GM21825 (cell line): Measurements from ENCODE around the gene FAT4.

Experiments
- ATAC-seq: cut with Tn5 transposase; IDR thresholded peaks from one replicate; pipeline ENCODE4 v1.9.1; 2021; ENCODE audit warnings: mild to moderate bottlenecking, moderate library complexity; ENCODE audit not compliant: unreplicated experiment

FAT4 gene

GRCh38 chr4:125316401-125316790, 1.6 kb downstream of the FAT4 start:
- ATAC-seq = no peak

DNA sequence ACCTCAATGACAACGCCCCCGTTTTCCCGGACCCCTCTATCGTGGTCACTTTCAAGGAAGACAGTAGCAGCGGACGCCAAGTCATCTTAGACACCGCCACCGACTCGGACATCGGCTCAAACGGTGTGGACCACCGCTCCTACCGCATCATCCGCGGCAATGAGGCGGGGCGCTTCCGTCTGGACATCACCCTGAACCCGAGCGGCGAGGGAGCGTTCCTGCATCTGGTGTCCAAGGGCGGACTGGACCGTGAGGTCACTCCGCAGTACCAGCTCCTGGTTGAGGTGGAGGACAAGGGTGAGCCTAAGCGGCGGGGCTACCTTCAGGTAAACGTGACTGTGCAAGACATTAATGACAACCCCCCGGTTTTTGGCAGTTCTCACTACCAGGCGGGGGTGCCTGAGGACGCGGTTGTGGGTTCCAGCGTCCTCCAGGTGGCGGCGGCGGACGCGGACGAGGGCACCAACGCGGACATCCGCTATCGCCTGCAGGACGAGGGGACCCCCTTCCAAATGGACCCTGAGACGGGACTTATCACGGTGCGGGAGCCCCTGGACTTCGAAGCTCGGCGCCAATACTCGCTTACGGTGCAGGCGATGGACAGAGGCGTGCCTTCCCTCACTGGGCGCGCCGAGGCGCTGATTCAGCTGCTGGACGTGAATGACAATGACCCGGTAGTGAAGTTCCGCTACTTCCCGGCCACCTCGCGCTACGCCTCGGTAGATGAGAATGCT, 2.2 kb downstream of the FAT4 start:
- no peak for ATAC-seq

DNA sequence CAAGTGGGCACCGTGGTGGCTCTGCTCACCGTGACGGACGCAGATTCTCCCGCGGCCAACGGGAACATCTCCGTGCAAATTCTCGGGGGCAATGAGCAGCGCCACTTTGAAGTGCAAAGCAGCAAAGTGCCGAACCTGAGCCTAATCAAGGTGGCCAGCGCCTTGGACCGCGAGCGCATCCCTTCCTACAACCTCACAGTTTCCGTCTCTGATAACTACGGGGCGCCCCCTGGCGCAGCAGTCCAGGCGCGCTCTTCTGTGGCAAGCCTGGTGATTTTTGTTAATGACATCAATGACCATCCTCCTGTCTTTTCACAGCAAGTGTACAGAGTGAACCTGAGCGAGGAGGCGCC, 2.7 kb downstream of the FAT4 start:
- ATAC-seq = no peak

DNA sequence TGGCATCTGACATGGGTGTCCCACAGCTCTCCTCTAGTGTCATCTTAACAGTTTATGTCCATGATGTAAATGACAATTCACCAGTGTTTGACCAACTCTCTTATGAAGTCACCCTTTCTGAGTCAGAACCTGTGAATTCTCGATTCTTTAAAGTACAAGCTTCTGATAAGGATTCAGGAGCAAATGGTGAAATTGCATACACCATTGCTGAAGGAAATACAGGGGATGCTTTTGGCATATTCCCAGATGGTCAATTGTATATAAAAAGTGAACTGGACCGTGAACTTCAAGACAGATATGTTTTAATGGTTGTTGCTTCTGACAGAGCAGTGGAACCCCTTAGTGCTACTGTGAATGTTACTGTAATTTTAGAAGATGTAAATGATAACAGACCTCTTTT, 4.6 kb downstream of the FAT4 start:
- no peak for ATAC-seq

- no peak for ATAC-seq
Observed at GRCh38 chr4:125321709-125322365, 7.1 kb downstream of the FAT4 start.

DNA sequence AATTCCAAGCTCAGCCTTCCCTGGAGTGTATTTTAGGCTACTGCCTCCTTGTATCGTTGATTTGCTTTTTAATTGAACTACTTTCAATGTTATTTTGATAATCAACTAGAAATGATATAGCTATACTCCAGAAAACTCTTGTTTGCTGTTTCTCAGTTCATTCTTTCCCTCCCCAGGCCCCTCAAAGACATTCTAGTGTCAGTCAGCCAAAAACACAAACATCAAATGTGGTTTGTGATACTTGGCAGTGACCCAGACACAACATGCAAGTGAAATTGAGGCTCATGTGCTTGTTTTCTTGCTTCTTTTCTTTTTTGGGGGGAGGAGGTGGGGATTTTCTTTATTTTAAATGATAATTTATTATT, 7.6 kb downstream of the FAT4 start:
- no peak for ATAC-seq

- ATAC-seq = no peak
Observed at GRCh38 chr4:125323654-125324053, 8.9 kb downstream of the FAT4 start.

GRCh38 chr4:125325733-125326132, 11.0 kb downstream of the FAT4 start:
- no peak for ATAC-seq

DNA sequence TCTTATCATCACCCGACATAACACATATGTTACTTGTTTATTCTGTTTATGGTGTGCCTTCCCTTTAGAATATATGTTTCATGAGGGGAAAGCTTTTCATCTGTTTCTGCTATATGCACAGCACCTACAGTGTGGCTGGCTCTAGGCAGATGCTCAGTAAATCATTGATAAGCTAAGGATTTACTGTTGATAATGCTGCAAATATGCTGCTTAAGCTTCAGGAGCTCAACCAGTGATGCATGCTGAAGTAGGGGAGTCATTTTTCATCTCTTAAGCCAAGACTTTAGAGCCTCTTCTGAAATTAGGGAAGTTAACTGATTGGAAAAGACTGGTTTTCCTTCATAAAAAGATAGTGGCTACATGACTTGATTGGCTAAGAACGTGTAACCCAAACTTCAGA, 16.4 kb downstream of the FAT4 start:
- no peak for ATAC-seq

DNA sequence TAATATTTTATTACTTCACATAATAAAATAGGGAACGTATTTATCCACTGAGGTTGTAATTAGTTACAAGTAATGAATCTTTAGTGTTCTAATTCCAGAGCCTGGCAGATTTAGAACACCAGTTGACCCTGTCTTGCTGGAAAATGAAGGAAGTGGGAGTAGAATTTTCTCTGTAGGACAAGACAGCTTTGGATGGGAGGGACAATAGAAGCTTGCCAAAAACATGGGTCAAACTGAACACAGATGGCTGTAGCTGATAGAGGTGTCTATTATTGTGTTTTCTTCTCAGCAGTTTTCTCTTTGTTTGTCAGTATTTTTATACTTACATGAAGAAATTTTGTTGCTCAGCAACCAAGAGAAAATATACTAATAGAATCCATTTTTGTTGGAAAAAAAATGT, 20.2 kb downstream of the FAT4 start:
- no peak for ATAC-seq

DNA sequence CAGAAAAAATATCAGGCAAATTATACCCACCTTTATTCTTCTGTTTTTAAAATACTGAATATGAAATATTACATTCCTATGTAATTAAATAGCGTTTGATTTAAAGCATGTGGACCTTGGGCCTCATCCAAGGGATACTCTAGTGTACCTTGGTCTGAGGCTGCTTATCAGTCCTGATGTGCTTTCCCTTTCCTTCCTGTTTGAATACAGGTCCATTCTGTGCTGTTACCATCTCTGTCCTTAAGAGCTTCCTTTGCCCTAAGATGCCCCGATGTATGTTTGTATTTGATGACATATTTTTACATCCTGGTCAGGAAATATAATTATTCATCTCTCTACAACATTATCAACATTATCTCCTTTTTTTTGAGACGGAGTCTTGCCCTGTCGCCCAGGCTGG, 24.1 kb downstream of the FAT4 start:
- no peak for ATAC-seq

DNA sequence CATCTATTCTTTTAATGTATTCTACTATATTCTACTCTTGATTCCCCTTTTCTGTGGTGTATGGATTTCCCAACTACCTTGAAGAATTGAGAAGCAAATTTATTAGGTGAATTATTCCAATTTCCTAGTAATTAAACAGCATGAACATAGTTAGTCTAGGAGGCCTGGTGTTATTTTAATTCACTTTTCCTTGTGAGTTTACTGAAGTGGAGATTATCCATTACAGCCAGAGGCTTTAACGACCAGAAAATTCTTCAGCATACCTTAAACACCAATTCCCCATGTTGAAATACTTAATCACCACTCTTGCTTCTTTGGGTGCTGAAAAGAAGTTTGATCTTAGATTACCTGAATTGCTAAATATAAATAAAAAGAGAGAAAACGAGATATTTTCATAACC, 29.4 kb downstream of the FAT4 start:
- no peak for ATAC-seq

DNA sequence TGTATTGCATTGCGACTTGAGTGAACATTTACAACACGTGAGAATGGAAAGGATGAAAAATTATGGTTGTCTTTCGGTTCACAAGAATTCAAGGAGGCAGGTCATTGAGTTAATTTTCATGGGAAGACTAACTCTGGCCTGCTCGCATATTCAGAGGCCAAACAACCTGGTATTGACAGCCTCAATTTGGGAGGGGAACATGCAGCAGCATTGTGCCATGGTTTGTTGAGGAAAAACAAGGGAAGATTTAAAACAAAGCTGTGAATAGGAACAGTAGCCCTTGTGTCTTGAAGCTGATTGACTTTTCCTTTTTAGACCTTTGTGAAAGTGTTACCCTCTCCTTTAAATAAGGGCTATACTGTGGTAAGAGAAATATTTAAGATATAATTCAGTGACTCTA, 31.9 kb downstream of the FAT4 start:
- ATAC-seq = no peak

DNA sequence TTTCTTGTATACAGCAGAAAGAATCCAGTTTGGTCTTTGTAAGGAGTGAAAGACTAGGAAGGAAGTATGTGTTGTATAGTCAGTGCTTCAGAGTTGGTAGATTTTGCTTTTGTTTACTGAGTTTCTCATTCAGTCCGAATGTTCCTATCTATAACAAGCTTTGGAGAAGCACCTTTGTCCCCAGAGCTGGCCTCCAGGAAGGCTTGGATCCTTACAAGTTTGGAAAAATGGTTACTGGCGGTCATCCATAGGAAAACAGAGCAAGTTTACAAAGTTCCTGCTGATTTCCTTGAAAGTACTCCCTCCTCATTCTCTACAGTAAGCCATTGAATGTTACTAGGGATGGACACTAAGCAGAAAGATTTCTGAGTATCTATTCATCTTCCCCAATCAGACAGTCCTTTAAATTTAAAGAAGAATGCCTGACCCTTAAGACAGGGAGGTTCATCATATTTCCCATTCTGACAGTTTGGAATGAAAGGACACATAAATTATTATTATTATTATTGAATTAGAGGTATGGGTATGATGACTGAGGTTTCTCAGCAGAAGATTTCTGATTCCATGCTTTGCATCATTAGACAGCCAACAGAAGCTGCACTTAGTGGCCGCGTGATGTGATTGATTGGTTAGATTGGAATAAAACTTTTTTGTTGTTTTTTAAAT, 35.8 kb downstream of the FAT4 start:
- ATAC-seq = no peak

DNA sequence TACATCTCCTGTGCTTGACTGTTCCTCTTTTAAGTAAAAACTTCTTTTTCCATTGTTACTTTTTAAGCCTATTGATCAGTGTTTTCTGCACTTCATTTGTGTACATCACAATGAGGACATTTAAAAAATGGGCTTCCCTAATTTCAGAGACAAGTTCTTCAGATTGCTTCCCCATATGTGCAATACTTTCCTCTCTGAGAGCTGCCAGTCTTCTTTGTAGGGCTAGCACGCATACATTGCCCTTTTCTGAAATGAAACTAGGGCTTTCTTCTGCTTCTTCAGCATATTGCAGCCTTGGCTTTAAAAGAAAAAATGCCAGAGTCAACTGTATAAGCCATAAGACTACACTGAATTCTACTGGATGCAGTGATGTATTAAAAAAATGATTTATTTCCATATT, 37.8 kb downstream of the FAT4 start:
- ATAC-seq = no peak

- ATAC-seq = no peak
Observed at GRCh38 chr4:125353131-125353530, 38.4 kb downstream of the FAT4 start.

DNA sequence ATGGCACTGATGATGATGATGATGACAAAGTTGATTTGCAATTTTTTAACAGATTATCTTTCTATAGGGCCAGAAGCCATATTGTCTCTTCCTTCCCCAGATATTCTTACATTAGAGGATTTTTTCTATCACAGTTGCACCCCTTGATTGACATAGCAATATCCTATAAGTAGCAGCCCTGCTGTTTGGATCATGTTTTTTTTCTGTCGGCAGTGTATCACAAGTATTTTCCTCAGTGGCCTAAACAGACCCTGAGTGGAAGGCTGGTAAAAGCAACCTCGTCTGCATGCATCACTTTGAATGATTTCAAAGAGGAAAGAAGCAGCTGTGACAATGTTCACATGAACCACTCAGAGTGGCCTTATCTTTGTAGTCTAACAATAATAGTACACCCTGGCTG, 41.0 kb downstream of the FAT4 start:
- no peak for ATAC-seq

DNA sequence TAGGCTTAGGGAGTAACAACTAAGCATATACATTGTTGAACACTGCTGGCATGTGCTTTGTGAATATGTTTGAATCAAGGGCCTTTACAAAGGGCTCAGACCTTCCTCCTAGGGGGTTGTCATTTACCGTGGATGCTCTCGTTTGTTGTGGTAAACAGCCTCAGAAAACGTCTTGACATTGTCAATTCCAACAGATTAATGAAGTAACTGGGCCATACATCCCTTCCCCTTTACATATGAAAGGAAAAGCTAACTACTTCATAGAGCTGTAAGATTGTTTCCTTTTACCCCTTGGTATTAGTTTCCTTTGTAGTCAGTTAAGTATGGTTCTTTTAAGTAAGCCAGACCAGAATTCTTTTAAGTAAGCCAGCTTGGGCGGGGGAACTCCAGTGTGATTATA, 42.9 kb downstream of the FAT4 start:
- ATAC-seq = no peak

- ATAC-seq = no peak
Observed at GRCh38 chr4:125358453-125358852, 43.7 kb downstream of the FAT4 start.

DNA sequence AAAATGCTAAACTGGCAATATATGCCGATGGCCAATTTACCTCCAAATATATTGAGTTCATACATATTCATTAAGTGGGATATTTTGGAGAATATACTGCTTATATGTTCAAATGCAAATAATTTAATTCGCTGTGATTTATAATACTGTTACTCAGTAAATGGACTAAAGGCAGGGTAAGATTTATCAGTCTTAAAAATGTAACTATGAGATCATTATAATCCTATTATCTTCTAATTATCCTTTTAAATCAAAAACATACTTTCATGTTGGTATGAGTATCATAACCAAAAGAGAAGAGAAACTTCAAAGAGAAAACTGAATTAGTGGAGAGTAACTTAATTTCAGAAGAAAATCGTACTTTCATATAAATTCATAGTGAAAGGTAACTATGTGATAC, 44.6 kb downstream of the FAT4 start:
- no peak for ATAC-seq

GRCh38 chr4:125359960-125360634, 45.3 kb downstream of the FAT4 start:
- no peak for ATAC-seq

DNA sequence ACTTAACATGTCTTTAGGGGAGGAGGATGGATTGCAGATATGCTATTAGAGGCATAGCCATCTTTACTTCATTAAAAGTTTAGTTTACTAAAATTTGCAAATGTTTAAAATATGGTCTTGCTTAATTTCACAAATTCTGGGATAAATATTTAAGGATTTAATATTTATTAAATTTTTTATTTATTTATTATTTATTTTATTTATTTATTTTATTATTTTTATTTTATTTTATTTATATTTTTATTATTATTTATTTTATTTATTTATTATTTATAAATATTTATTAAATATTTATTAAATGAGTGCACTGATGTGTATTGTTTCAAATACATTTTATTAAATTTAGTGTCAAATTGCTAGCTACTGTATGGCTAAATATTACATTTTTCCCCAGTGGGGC, 46.0 kb downstream of the FAT4 start:
- ATAC-seq = no peak
